Activated naive CD8-positive, alpha-beta T cell treated with anti-CD3 and anti-CD28 coated beads, Interleukin-2, amount 50 U/mL, for 24 hours (primary cell): Measurements from ENCODE around the gene SSNA1.

Experiments
- ATAC-seq: fragments of 150-1000 bp; cut with Tn5 transposase; one replicate; pipeline ENCODE4 v1.10.0; 2021
- DNase-seq: peaks from one replicate; pipeline ENCODE4 v3.0.0; 2021
- H3K27ac Mint-ChIP-seq: one replicate; pipeline ENCODE4 v1.8.0; 2021; ENCODE audit warnings: mild to moderate bottlenecking, mixed read lengths
- H3K27me3 Mint-ChIP-seq: one replicate; pipeline ENCODE4 v1.8.0; 2021; ENCODE audit warnings: mixed read lengths
- H3K36me3 Mint-ChIP-seq: one replicate; pipeline ENCODE4 v1.8.0; 2021; ENCODE audit warnings: low read depth, mixed read lengths
- H3K4me1 Mint-ChIP-seq: one replicate; pipeline ENCODE4 v1.8.0; 2021; ENCODE audit warnings: mixed read lengths
- H3K4me3 Mint-ChIP-seq: one replicate; pipeline ENCODE4 v1.8.0; 2021; ENCODE audit warnings: mild to moderate bottlenecking, moderate library complexity, mixed read lengths
- H3K9me3 Mint-ChIP-seq: one replicate; pipeline ENCODE4 v1.8.0; 2021; ENCODE audit warnings: mixed read lengths

SSNA1 gene

GRCh38 chr9:137221506-137222111 is 33.1 kb downstream of the SSNA1 start:
- Mint-ChIP-seq H3K4me1 (peaks cover 12% of the 10 kb centered on the region), H3K27ac (no peak overlapping the region), H3K36me3 (no peaks in the 10 kb centered on the region), H3K9me3 (no peaks in the 10 kb centered on the region), H3K4me3 (no peak overlapping the region), H3K27me3 (no peaks in the 10 kb centered on the region)
- DNase-seq (no peak), ATAC-seq (no peak)

- no peaks in the 10 kb centered on the region for H3K36me3 Mint-ChIP-seq
- H3K4me3 Mint-ChIP-seq = peak within 1 kb of the TSS; percentile 76
- peak within 1 kb of the TSS; percentile 60 for H3K27ac Mint-ChIP-seq
- H3K9me3 Mint-ChIP-seq = no peaks in the 10 kb centered on the region
- no peaks in the 10 kb centered on the region for H3K27me3 Mint-ChIP-seq
- no peak for DNase-seq
- no peak for ATAC-seq
- peaks cover 12% of the 10 kb centered on the region for H3K4me1 Mint-ChIP-seq
Observed at GRCh38 chr9:137222190-137223077, 34.0 kb downstream of the SSNA1 start, which contains the start of gene RNF208. RNF208 (minus strand) TSS chr9:137222240; CDS start chr9:137221212, 1,028 bp downstream.

- ATAC-seq (peak; percentile 82), DNase-seq (peak; percentile 98)
- Mint-ChIP-seq H3K27me3 (peaks cover 2% of the 10 kb centered on the region), H3K4me1 (peaks cover 15% of the 10 kb centered on the region), H3K4me3 (peak overlapping the region; percentile 76), H3K9me3 (no peaks in the 10 kb centered on the region), H3K36me3 (no peaks in the 10 kb centered on the region), H3K27ac (peak overlapping the region; percentile 77)
Observed at GRCh38 chr9:137223078-137223970, 34.8 kb downstream of the SSNA1 start.

GRCh38 chr9:137224830-137225694 is 36.6 kb downstream of the SSNA1 start, which contains the start of gene CYSRT1:
CYSRT1 (plus strand) TSS chr9:137225174; CDS start chr9:137225622, 448 bp downstream.
- Mint-ChIP-seq H3K4me3 (peak within 1 kb of the TSS; percentile 76), H3K27ac (peak within 1 kb of the TSS; percentile 78), H3K36me3 (no peaks in the 10 kb centered on the region), H3K9me3 (no peaks in the 10 kb centered on the region), H3K4me1 (peaks cover 15% of the 10 kb centered on the region), H3K27me3 (peaks cover 2% of the 10 kb centered on the region)
- peak; percentile 55 for DNase-seq
- peak; percentile 3 for ATAC-seq

GRCh38 chr9:137225699-137226331 is 37.3 kb downstream of the SSNA1 start:
- peaks cover 15% of the 10 kb centered on the region for H3K4me1 Mint-ChIP-seq
- no peak for ATAC-seq

GRCh38 chr9:137226338-137227053 is 38.0 kb downstream of the SSNA1 start:
- Mint-ChIP-seq H3K27ac (no peak overlapping the region), H3K4me1 (peaks cover 15% of the 10 kb centered on the region), H3K4me3 (no peak overlapping the region), H3K9me3 (no peaks in the 10 kb centered on the region), H3K27me3 (peaks cover 2% of the 10 kb centered on the region), H3K36me3 (no peaks in the 10 kb centered on the region)
- DNase-seq = no peak
- no peak for ATAC-seq

More at GRCh38 chr9:137225699-137226331, 37.3 kb downstream of the SSNA1 start:
- no peak overlapping the region for H3K27ac Mint-ChIP-seq
- H3K9me3 Mint-ChIP-seq = no peaks in the 10 kb centered on the region
- no peaks in the 10 kb centered on the region for H3K36me3 Mint-ChIP-seq
- no peak overlapping the region for H3K4me3 Mint-ChIP-seq
- H3K27me3 Mint-ChIP-seq = peaks cover 2% of the 10 kb centered on the region
- no peak for DNase-seq

- H3K27ac Mint-ChIP-seq = no peak within 1 kb of the TSS
- peaks cover 15% of the 10 kb centered on the region for H3K4me1 Mint-ChIP-seq
- DNase-seq (peak; percentile 87), ATAC-seq (peak; percentile 59)
- no peaks in the 10 kb centered on the region for H3K36me3 Mint-ChIP-seq
- peaks cover 2% of the 10 kb centered on the region for H3K27me3 Mint-ChIP-seq
- no peaks in the 10 kb centered on the region for H3K9me3 Mint-ChIP-seq
- H3K4me3 Mint-ChIP-seq = no peak within 1 kb of the TSS
Observed at GRCh38 chr9:137227054-137227852, 38.8 kb downstream of the SSNA1 start, which contains the start of gene RNF224. RNF224 (plus strand) TSS chr9:137227502; CDS start chr9:137228336, 834 bp downstream.

- Mint-ChIP-seq H3K36me3 (no peaks in the 10 kb centered on the region), H3K9me3 (no peaks in the 10 kb centered on the region), H3K4me3 (no peak overlapping the region), H3K27me3 (peaks cover 2% of the 10 kb centered on the region), H3K27ac (no peak overlapping the region), H3K4me1 (peaks cover 13% of the 10 kb centered on the region)
- no peak for ATAC-seq
- no peak for DNase-seq
Observed at GRCh38 chr9:137227853-137228505, 39.5 kb downstream of the SSNA1 start.

- H3K27me3 Mint-ChIP-seq = peaks cover 2% of the 10 kb centered on the region
- ATAC-seq (no peak), DNase-seq (no peak)
- no peak overlapping the region for H3K27ac Mint-ChIP-seq
- no peak overlapping the region for H3K4me3 Mint-ChIP-seq
- H3K4me1 Mint-ChIP-seq = peaks cover 11% of the 10 kb centered on the region
- no peaks in the 10 kb centered on the region for H3K36me3 Mint-ChIP-seq
- no peaks in the 10 kb centered on the region for H3K9me3 Mint-ChIP-seq
Observed at GRCh38 chr9:137228506-137228967, 40.1 kb downstream of the SSNA1 start.

GRCh38 chr9:137228968-137229896 is 40.8 kb downstream of the SSNA1 start:
- Mint-ChIP-seq H3K27me3 (peaks cover 2% of the 10 kb centered on the region), H3K36me3 (no peaks in the 10 kb centered on the region), H3K4me3 (no peak overlapping the region), H3K4me1 (peaks cover 8% of the 10 kb centered on the region), H3K9me3 (no peaks in the 10 kb centered on the region), H3K27ac (no peak overlapping the region)
- no peak for ATAC-seq
- DNase-seq = no peak
